ENCODE data around the gene CD28. TPM values are rescaled to one million over a fixed set of nuclear protein-coding genes. Genes with fewer than 3 reads are reported as not detected.

Gene CD28
- total RNA-seq, 4 donors from 2014 or later = 0.22 to 13.8 (median 0.60) TPM

- Histone ChIP-seq H3K36me3 (no peaks in the 10 kb centered on the region), H3K4me3 (no peak overlapping the region), H3K9me3 (no peaks in the 10 kb centered on the region), H3K27me3 (no peaks in the 10 kb centered on the region), H3K27ac (no peak overlapping the region), H3K4me1 (peaks cover 0 to 29% (median 0%) of the 10 kb centered on the region in 4 donors)
- TF ChIP-seq POLR2A (IDR thresholded peaks at IDR 0.05) (no peak), EP300 (IDR thresholded peaks at IDR 0.05) (no peak), CTCF (IDR thresholded peaks at IDR 0.05) (no peak)
- DNase-seq (ENCODE audit: low spot score in 2 of 2) = no peak
- 97 to 100% methylated on average over 1 of the region's 1 CpG for WGBS, 2 donors
These were observed 34.6 kb upstream of the CD28 start for GRCh38 chr2:203671876-203672275.

- Histone ChIP-seq H3K27ac (no peak overlapping the region), H3K9me3 (no peaks in the 10 kb centered on the region), H3K36me3 (no peaks in the 10 kb centered on the region), H3K4me3 (no peak overlapping the region), H3K4me1 (peaks cover 0 to 29% (median 0%) of the 10 kb centered on the region in 4 donors), H3K27me3 (no peaks in the 10 kb centered on the region)
- no peak for DNase-seq (ENCODE audit: low spot score in 2 of 2)
- no peak for TF ChIP-seq CTCF (IDR thresholded peaks at IDR 0.05)
- TF ChIP-seq POLR2A (IDR thresholded peaks at IDR 0.05) = no peak
- no peak for TF ChIP-seq EP300 (IDR thresholded peaks at IDR 0.05)
- WGBS, 2 donors = 68 to 70% methylated on average over 3 of the region's 3 CpGs
These were observed 33.6 kb upstream of the CD28 start for GRCh38 chr2:203672856-203673255.

- H3K27ac ChIP-seq = peak overlapping the region in 1 of 4 donors; percentile 45
- peak in 1 of 2 donors; percentile 42 for DNase-seq (ENCODE audit: low spot score in 2 of 2)
- 65 to 90% methylated on average over 1 of the region's 1 CpG for WGBS, 2 donors
- H3K27me3 ChIP-seq = no peaks in the 10 kb centered on the region
- peaks cover 0 to 29% (median 0%) of the 10 kb centered on the region in 4 donors for H3K4me1 ChIP-seq
- H3K9me3 ChIP-seq = no peaks in the 10 kb centered on the region
- no peaks in the 10 kb centered on the region for H3K36me3 ChIP-seq
- H3K4me3 ChIP-seq = no peak overlapping the region
- TF ChIP-seq POLR2A (IDR thresholded peaks at IDR 0.05) (no peak), EP300 (IDR thresholded peaks at IDR 0.05) (peak in 1 of 2 donors; percentile 66), CTCF (IDR thresholded peaks at IDR 0.05) (no peak)
These were observed 32.5 kb upstream of the CD28 start for GRCh38 chr2:203673933-203674332.

GRCh38 chr2:203675086-203675485 lies 31.4 kb upstream of the CD28 start:
- no peak for DNase-seq (ENCODE audit: low spot score in 2 of 2)
- 51 to 53% methylated on average over 3 of the region's 3 CpGs for WGBS, 2 donors
- TF ChIP-seq EP300 (IDR thresholded peaks at IDR 0.05) (no peak), POLR2A (IDR thresholded peaks at IDR 0.05) (no peak), CTCF (IDR thresholded peaks at IDR 0.05) (no peak)
- H3K4me3 ChIP-seq = no peak overlapping the region
- no peak overlapping the region for H3K27ac ChIP-seq
- peaks cover 0 to 29% (median 0%) of the 10 kb centered on the region in 4 donors for H3K4me1 ChIP-seq
- H3K9me3 ChIP-seq = no peaks in the 10 kb centered on the region
- H3K36me3 ChIP-seq = no peaks in the 10 kb centered on the region
- no peaks in the 10 kb centered on the region for H3K27me3 ChIP-seq

- WGBS, 2 donors = 92 to 94% methylated on average over 3 of the region's 3 CpGs
- DNase-seq (ENCODE audit: low spot score in 2 of 2) = no peak
- Histone ChIP-seq H3K4me3 (no peak overlapping the region), H3K36me3 (no peaks in the 10 kb centered on the region), H3K27me3 (no peaks in the 10 kb centered on the region), H3K4me1 (peaks cover 0 to 61% (median 22%) of the 10 kb centered on the region in 4 donors), H3K9me3 (no peaks in the 10 kb centered on the region), H3K27ac (no peak overlapping the region)
- TF ChIP-seq POLR2A (IDR thresholded peaks at IDR 0.05) = no peak
- no peak for TF ChIP-seq CTCF (IDR thresholded peaks at IDR 0.05)
- no peak for TF ChIP-seq EP300 (IDR thresholded peaks at IDR 0.05)
These were observed 27.5 kb upstream of the CD28 start for GRCh38 chr2:203678971-203679370.
